Endothelial cell of umbilical vein (primary cell): Measurements from ENCODE around the gene CPD.

Source experiments
- EZH2 ChIP-seq: IDR thresholded peaks from 2 replicates; pipeline ENCODE4 v1.6.1; 2012; ENCODE audit warnings: borderline replicate concordance, low read depth, mild to moderate bottlenecking, moderate library complexity, low read length, inconsistent platforms; ENCODE audit not compliant: severe bottlenecking
- POLR2AphosphoS5 ChIP-seq: IDR thresholded peaks from 2 replicates; pipeline ENCODE4 v1.6.1; 2012; ENCODE audit warnings: low read depth, mild to moderate bottlenecking, control low read depth, low read length, moderate library complexity; ENCODE audit not compliant: insufficient read depth
- TF ChIP-seq, protein P1 (sequence below), 2 donors: IDR thresholded peaks; 1 replicate in 1 of 2; 2 replicates in 1 of 2; pipeline ENCODE4 v1.5.1; 2011; ENCODE audit warnings: low read length in 2 of 2, mild to moderate bottlenecking in 2 of 2, moderate library complexity in 2 of 2, control low read depth in 1 of 2, inconsistent platforms in 1 of 2, low read depth in 1 of 2; ENCODE audit not compliant: insufficient read depth in 1 of 2; ENCODE audit errors: extremely low read depth in 1 of 2

DNA sequence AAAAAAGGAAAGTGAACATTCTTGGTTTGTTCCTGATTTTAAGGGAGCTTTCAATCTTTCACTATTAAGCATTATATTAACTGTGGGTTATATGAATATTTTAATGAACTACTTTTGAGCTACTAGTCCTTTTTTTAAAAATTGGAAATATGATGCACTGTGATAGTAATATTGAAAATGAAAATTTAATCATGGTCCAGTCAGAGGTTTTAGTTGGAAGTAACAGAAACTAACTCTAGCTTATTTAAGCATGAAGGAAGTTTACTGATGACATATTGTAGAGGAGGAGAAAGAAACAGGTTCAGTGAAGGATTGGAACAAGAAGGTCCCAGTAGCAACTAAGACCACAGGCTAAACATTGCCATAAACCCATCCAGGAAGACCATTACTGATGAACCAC lies 24.0 kb upstream of the CPD start:
- TF ChIP-seq, protein P1, sequence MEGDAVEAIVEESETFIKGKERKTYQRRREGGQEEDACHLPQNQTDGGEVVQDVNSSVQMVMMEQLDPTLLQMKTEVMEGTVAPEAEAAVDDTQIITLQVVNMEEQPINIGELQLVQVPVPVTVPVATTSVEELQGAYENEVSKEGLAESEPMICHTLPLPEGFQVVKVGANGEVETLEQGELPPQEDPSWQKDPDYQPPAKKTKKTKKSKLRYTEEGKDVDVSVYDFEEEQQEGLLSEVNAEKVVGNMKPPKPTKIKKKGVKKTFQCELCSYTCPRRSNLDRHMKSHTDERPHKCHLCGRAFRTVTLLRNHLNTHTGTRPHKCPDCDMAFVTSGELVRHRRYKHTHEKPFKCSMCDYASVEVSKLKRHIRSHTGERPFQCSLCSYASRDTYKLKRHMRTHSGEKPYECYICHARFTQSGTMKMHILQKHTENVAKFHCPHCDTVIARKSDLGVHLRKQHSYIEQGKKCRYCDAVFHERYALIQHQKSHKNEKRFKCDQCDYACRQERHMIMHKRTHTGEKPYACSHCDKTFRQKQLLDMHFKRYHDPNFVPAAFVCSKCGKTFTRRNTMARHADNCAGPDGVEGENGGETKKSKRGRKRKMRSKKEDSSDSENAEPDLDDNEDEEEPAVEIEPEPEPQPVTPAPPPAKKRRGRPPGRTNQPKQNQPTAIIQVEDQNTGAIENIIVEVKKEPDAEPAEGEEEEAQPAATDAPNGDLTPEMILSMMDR (IDR thresholded peaks at IDR 0.05; ENCODE audit: extremely low read depth in 1 of 2, insufficient read depth in 1 of 2, low read depth in 1 of 2, low read length in 2 of 2), result no peak
- TF ChIP-seq EZH2 (no peak), POLR2AphosphoS5 (no peak)
